GM19452 (cell line): ENCODE results near the gene C19orf73.
"Not testable (repeated sequence)": the region's sequence is repeated elsewhere in the genome, so short reads cannot be mapped to it uniquely, and the experiment has no call there.

Source experiments
- ATAC-seq: cut with Tn5 transposase; IDR thresholded peaks from one replicate; pipeline ENCODE4 v1.9.1; 2021; ENCODE audit not compliant: unreplicated experiment

The C19orf73 gene

GRCh38 chr19:49103331-49104085, 15.4 kb downstream of the C19orf73 start:
- ATAC-seq, result no peak

DNA sequence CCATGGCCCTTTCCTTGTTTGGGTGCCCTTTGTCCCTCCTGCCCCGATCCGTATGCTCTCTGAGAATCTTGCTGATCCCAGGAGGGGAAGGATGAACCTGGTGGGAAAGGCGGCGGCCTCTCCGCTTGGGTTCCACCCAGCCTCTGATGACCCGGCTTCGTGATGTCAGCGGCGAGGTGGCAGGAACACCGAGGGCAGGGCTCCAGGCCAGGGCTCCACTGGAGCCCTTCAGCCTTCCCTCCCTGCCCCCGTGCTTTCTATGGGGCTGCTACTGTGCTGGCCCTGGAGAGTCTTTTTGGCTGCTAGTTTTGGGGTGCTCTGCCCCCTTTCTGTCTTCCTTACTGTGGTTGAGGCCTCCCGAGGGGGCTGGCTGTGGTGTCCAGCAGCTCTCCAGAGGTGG, 16.6 kb downstream of the C19orf73 start:
- no peak for ATAC-seq

GRCh38 chr19:49101160-49101559, 17.8 kb downstream of the C19orf73 start:
- no peak for ATAC-seq

DNA sequence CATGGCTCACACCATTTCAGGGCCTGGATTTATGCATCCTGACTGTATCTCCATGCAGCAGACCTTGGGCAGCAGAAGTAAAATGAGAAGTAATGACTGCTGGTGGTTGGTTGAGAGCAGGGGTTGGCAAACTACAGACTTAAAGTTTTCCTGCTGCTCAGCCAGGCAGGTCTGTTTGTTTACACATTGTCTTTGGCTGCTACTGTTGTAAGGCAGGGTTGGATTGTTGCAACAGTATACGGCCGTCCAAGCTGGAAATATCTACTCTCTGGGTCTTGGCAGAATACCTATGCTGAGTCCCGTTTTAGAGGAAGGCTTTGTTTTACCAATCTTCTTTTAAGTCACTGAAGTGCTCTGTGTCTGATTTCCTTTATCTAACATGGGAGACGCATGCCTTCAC, 20.1 kb downstream of the C19orf73 start:
- ATAC-seq, result no peak

DNA sequence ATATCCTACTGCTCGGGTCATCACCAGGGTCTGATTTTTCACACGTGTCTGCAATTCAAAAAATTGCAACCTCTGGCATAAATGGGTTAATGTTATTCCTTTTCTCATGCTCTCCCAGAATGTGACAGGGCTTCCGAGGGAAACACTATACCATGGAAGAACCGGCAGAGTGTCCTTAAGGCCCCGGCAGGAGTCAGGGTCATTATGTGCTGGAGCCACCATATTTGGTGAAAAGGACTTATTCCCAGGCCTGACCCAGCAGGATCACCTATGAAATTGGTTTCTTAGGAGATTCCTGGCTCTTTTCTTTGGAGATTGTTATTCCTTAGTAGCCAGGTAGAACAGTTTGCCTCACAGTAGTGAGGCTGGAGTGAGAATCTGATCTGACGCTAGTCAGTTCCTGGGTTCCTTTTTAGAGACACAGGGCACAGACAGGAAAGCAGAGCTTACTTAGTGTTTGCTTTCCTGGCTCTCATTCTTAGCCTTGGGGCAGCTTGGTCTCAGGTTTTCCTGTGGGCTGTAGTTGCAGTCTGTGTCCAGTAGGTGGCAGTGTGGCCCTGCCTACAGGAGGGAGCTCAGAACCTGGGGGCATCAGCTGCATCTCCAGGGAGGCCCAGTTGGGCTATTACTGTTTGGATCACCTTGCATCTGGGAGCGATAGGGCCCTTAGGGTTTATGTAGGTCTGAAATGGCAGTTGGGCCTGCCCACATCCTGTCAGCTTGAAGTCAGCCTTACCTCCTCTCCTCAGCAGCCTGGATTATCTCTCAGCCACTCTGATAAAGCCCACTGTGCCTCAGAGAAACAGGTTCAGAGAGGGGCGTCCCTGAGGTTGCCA, 21.3 kb downstream of the C19orf73 start:
- no peak for ATAC-seq

- no peak for ATAC-seq
Observed at GRCh38 chr19:49094505-49095482, 24.1 kb downstream of the C19orf73 start.

DNA sequence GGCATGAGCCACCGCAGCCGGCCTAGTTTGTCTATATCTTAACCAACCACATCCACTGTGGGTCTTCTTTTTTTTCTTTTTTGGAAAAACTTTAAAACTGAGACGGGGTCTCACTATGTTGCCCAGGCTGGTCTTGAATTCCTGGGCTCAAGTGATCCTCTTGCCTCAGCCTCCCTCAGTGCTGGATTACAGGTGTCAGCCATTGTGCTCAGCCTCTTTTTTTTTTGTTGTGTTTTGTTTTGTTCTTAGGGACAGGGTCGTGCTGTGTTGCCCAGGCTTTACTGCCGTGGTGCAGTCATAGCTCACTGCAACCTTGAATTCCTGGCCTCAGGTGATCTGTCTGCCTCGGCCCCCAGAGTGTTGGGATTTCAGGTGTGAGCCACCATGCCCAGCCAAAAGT, 26.3 kb downstream of the C19orf73 start:
- ATAC-seq, result no peak

- ATAC-seq, result no peak
Observed at GRCh38 chr19:49091391-49092038, 27.4 kb downstream of the C19orf73 start.

- ATAC-seq, result no peak
Observed at GRCh38 chr19:49086296-49086695, 32.6 kb downstream of the C19orf73 start.

DNA sequence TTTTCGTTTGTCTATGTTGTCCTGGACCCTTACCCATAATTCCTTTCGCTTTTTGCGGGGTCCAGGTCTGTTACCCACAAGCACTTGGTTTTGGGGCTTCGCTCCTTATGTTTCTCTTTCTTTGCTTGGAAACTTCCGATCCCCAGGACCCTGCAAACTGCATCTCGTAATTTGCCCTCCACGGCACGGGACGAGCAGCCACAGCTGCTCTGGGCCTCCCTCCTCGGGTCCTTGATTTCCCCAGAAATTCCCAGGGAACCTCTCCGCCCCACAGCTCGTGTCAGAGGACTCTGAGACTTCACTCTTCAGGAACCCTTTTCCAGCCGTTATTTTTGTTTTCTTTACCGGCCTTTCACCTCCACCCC, 33.1 kb downstream of the C19orf73 start:
- ATAC-seq, result no peak

GRCh38 chr19:49085020-49085867, 33.7 kb downstream of the C19orf73 start, which contains the start of gene SNRNP70:
TSS of gene SNRNP70 (plus strand) at chr19:49085451. CDS start at chr19:49086415, 964 bp downstream.
- peak; percentile 88 for ATAC-seq

GRCh38 chr19:49084206-49085019, 34.5 kb downstream of the C19orf73 start:
- no peak for ATAC-seq

DNA sequence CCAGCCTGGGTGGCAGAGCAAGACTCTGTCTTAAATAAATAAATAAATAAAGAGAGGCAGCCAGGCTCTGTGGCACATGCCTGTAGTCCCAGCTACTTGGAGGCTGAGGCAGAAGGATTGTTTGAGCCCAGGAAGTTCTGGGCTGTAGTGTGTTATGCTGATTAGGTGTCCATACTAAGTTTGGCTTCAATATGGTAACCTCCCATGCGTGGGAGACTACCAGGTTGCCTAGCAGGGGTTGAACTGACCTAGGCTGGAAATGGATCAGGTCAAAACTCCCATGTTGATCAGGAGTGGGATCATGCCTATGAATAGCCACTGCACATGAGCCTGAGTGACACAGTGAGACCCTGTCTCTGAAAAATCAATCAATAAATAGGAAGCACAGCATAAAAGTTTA, 37.7 kb downstream of the C19orf73 start:
- no peak for ATAC-seq

- no peak for ATAC-seq
Observed at GRCh38 chr19:49080392-49080791, 38.6 kb downstream of the C19orf73 start.

DNA sequence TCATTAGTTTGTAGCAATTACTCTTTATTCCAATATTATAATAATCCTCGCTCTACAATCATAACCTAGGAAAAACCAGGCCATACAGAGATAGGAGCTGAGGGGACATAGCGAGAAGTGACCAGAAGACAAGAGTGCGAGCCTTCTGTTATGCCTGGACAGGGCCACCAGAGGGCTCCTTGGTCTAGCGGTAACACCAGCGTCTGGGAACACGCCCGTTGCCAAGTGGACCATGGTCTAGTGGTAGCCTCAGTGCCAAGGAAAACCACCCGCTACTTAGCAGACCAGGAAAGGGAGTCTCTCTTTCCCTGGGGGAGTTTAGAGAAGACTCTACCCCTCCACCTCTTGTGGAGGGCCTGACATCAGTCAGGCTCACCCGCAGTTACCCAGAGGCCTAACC, 44.1 kb downstream of the C19orf73 start:
- not testable (repeated sequence) for ATAC-seq

GRCh38 chr19:49073514-49074378, 45.2 kb downstream of the C19orf73 start:
- no peak for ATAC-seq

GRCh38 chr19:49071860-49072547, 46.9 kb downstream of the C19orf73 start:
- ATAC-seq, result no peak
